Measurements from ENCODE around the gene BTK. TPM values are rescaled to one million over a fixed set of nuclear protein-coding genes. Genes with fewer than 3 reads are reported as not detected.

BTK gene
- total and polyA plus RNA-seq, 9 of the 15 experiments (the other 6 are each of a cell fraction or from before 2014, with no cell fraction given) = 14.9 to 93.4 (median 65.2) TPM

GRCh38 chrX:101385795-101386541, at the start of gene BTK (continued):
- no peak for TF ChIP-seq FUS (optimal IDR thresholded peaks at IDR 0.05; ENCODE audit: low read depth, low read length)
- no peak for TF ChIP-seq PCBP1 (IDR thresholded peaks at IDR 0.05; ENCODE audit: low read depth, low read length, poor library complexity, severe bottlenecking)
- TF ChIP-seq, protein P1, sequence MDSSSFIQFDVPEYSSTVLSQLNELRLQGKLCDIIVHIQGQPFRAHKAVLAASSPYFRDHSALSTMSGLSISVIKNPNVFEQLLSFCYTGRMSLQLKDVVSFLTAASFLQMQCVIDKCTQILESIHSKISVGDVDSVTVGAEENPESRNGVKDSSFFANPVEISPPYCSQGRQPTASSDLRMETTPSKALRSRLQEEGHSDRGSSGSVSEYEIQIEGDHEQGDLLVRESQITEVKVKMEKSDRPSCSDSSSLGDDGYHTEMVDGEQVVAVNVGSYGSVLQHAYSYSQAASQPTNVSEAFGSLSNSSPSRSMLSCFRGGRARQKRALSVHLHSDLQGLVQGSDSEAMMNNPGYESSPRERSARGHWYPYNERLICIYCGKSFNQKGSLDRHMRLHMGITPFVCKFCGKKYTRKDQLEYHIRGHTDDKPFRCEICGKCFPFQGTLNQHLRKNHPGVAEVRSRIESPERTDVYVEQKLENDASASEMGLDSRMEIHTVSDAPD (CRISPR knock-in tag; IDR thresholded peaks at IDR 0.05) = no peak
- no peak for TF ChIP-seq FOXK1 (CRISPR knock-in tag; IDR thresholded peaks at IDR 0.05; ENCODE audit: borderline replicate concordance)
- TF ChIP-seq BCLAF1 (IDR thresholded peaks at IDR 0.05; ENCODE audit: borderline replicate concordance in 1 of 2, control insufficient read depth in 1 of 2, low read depth in 2 of 2, low read length in 1 of 2) = no peak
- TF ChIP-seq NFIX (CRISPR knock-in tag; IDR thresholded peaks at IDR 0.05; ENCODE audit: low read depth) = no peak
- TF ChIP-seq POLR2H (tag; IDR thresholded peaks at IDR 0.05; ENCODE audit: low read depth) = peak; percentile 43; the same call in 1 of the 2 replicates
- TF ChIP-seq CBFA2T3 (IDR thresholded peaks at IDR 0.05) = peak; percentile 39
- TF ChIP-seq FOXK2 (conservative IDR thresholded peaks at IDR 0.05 in 1 of 2, IDR thresholded peaks at IDR 0.05 in 1 of 2; ENCODE audit: low read depth in 2 of 2) = 0 out of 4 replicates have a peak, but pooled peaks of 1 of the 2 experiments have one; percentile 43
- TF ChIP-seq GATAD2A (IDR thresholded peaks at IDR 0.05) = 0 out of 2 replicates have a peak, but pooled peaks have one; percentile 29
- peak; percentile 55; the same call in 1 of the 2 replicates for TF ChIP-seq PML (IDR thresholded peaks at IDR 0.05; ENCODE audit: low read length)
- no peak for TF ChIP-seq ZNF146 (CRISPR knock-in tag; IDR thresholded peaks at IDR 0.05; ENCODE audit: unreplicated experiment)
- 0 out of 2 replicates have a peak, but pooled peaks have one; percentile 27 for TF ChIP-seq TCF3 (CRISPR knock-in tag; IDR thresholded peaks at IDR 0.05)
- no peak for TF ChIP-seq NR2C2 (CRISPR knock-in tag; IDR thresholded peaks at IDR 0.05)
- TF ChIP-seq NR2C2 (tag; IDR thresholded peaks at IDR 0.05) = peak; percentile 86
- TF ChIP-seq ARID4B (CRISPR knock-in tag; IDR thresholded peaks at IDR 0.05) = no peak
